Neural progenitor cell (in vitro differentiated cells): ENCODE measurements around the gene IRF9. TPM values are rescaled to one million over a fixed set of nuclear protein-coding genes. Genes with fewer than 3 reads are reported as not detected.

Experiments used
- DNase-seq: peaks from one replicate; pipeline ENCODE4 v3.0.0-alpha.2; 2016; ENCODE audit warnings: low spot score
- H2AFZ ChIP-seq: fragments of 200-600 bp; sonication (generic); replicated peaks from 2 replicates; pipeline ENCODE4 v1.6.1; 2016; ENCODE audit warnings: antibody characterized with exemption
- H3F3A ChIP-seq: fragments of 200-600 bp; sonication (generic); 2 replicates; pipeline ENCODE4 v1.6.1; 2016; ENCODE audit warnings: antibody characterized with exemption, low read depth
- H3K27ac ChIP-seq: fragments of 200-600 bp; sonication (generic); 2 replicates; pipeline ENCODE4 v1.5.1; 2016; ENCODE audit warnings: mild to moderate bottlenecking
- H3K27me3 ChIP-seq: fragments of 200-600 bp; sonication (generic); 2 replicates; pipeline ENCODE4 v1.6.1; 2016; ENCODE audit warnings: mild to moderate bottlenecking, moderate library complexity
- H3K36me3 ChIP-seq: fragments of 200-600 bp; sonication (generic); 2 replicates; pipeline ENCODE4 v1.5.1; 2016
- H3K4me1 ChIP-seq: fragments of 200-600 bp; sonication (generic); 2 replicates; pipeline ENCODE4 v1.6.1; 2016; ENCODE audit warnings: mixed run types
- H3K4me2 ChIP-seq: fragments of 200-600 bp; sonication (generic); 2 replicates; pipeline ENCODE4 v1.6.1; 2016
- H3K4me3 ChIP-seq: fragments of 200-600 bp; sonication (generic); 2 replicates; pipeline ENCODE4 v1.5.1; 2016
- H3K79me2 ChIP-seq: fragments of 200-600 bp; sonication (generic); 2 replicates; pipeline ENCODE4 v1.6.1; 2016; ENCODE audit warnings: low read depth
- H3K9ac ChIP-seq: fragments of 200-600 bp; sonication (generic); 2 replicates; pipeline ENCODE4 v1.6.1; 2016
- H3K9me3 ChIP-seq: fragments of 200-600 bp; sonication (generic); 2 replicates; pipeline ENCODE4 v1.5.1; 2016; ENCODE audit warnings: low read depth
- H4K20me1 ChIP-seq: fragments of 200-600 bp; sonication (generic); 2 replicates; pipeline ENCODE4 v1.6.1; 2016; ENCODE audit warnings: low read depth
- H3K27ac Mint-ChIP-seq: 3 replicates; pipeline ENCODE4 v1.8.0; 2021; ENCODE audit warnings: mixed read lengths
- H3K27me3 Mint-ChIP-seq: 2 replicates; pipeline ENCODE4 v1.8.0; 2022; ENCODE audit warnings: low read depth, mild to moderate bottlenecking, inconsistent platforms, moderate library complexity, mixed read lengths; ENCODE audit not compliant: insufficient read depth
- H3K36me3 Mint-ChIP-seq: 3 replicates; pipeline ENCODE4 v1.8.0; 2021; ENCODE audit warnings: mixed read lengths
- H3K4me1 Mint-ChIP-seq: 3 replicates; pipeline ENCODE4 v1.8.0; 2021; ENCODE audit warnings: mixed read lengths
- H3K4me3 Mint-ChIP-seq: 3 replicates; pipeline ENCODE4 v1.8.0; 2021; ENCODE audit warnings: mild to moderate bottlenecking, moderate library complexity, mixed read lengths
- H3K9me3 Mint-ChIP-seq: 3 replicates; pipeline ENCODE4 v1.8.0; 2020; ENCODE audit warnings: mixed read lengths
- CTCF ChIP-seq: fragments of 200-600 bp; sonication (generic); IDR thresholded peaks from 2 replicates; pipeline ENCODE4 v1.5.1; 2017; ENCODE audit warnings: antibody characterized with exemption, mild to moderate bottlenecking
- EZH2 ChIP-seq: fragments of 200-600 bp; sonication (generic); IDR thresholded peaks from 2 replicates; pipeline ENCODE4 v1.6.1; 2017; ENCODE audit warnings: antibody characterized with exemption, mild to moderate bottlenecking, moderate library complexity
- EZH2phosphoT487 ChIP-seq: fragments of 200-600 bp; sonication (generic); IDR thresholded peaks from 2 replicates; pipeline ENCODE4 v1.6.1; 2017; ENCODE audit warnings: antibody characterized with exemption
- total RNA-seq: library from RNA; depleted of rRNA; stranded (reverse); fragments of >200 nt; gene quantifications from 2 replicates; pipeline ENCODE4 v1.2.3, GENCODE V29; 2015; ENCODE audit warnings: low replicate concordance

IRF9 gene
- total RNA-seq, 1 donor from 2014 or later = 9.7 TPM

DNA sequence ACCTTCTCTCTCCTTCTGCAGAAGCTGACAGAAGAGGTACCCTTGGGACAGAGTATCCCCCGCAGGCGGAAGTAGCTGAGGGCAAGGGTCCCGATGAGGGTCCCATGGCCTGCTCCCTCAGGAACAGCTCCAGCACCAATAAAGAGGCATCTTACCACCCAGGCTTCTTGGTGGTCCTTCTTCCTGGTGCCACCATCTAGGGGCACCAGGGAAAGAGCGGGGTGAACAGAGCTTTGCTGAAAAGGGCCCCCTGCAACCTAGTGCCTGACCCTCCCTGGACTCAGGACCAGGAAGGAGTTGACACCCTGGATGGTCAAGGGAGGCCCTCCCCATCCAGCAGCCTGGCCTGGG is 591 bp upstream of the IRF9 start:
- TF ChIP-seq EZH2 (no peak), CTCF (no peak), EZH2phosphoT487 (no peak)
- no peaks in the 10 kb centered on the region for H3K9me3 Mint-ChIP-seq
- no peak overlapping the region for H3K9ac ChIP-seq
- peaks cover 12% of the 10 kb centered on the region for H3K4me1 Mint-ChIP-seq
- H3K27me3 Mint-ChIP-seq = peaks cover 4% of the 10 kb centered on the region
- DNase-seq = no peak
- H3K36me3 Mint-ChIP-seq = peaks cover 16% of the 10 kb centered on the region
- no peaks in the 10 kb centered on the region for H3K4me1 ChIP-seq
- no peak overlapping the region for H3K4me3 Mint-ChIP-seq
- no peaks in the 10 kb centered on the region for H3K79me2 ChIP-seq
- H3K27ac ChIP-seq = no peak overlapping the region
- no peak overlapping the region for H2AFZ ChIP-seq
- no peaks in the 10 kb centered on the region for H3K9me3 ChIP-seq
- H3K4me2 ChIP-seq = no peak overlapping the region
- no peak overlapping the region for H3K27ac Mint-ChIP-seq
- H4K20me1 ChIP-seq = peaks cover 5% of the 10 kb centered on the region
- no peaks in the 10 kb centered on the region for H3K36me3 ChIP-seq
- H3K27me3 ChIP-seq = no peaks in the 10 kb centered on the region
- peaks cover 8% of the 10 kb centered on the region for H3F3A ChIP-seq
- H3K4me3 ChIP-seq = no peak overlapping the region

DNA sequence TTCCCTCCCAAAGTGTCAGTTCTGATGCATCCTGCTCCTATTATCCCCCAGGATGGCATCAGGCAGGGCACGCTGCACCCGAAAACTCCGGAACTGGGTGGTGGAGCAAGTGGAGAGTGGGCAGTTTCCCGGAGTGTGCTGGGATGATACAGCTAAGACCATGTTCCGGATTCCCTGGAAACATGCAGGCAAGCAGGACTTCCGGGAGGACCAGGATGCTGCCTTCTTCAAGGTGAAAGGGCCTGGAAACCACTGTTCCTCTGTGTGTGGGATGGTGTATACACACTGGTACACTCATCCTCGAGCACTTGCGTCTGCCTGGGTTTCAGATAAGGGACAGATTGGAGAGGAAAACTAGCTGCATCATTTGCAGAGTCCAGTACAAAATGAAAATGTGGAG is 1.0 kb downstream of the IRF9 start:
- no peak overlapping the region for H3K9ac ChIP-seq
- H4K20me1 ChIP-seq = peaks cover 5% of the 10 kb centered on the region
- Mint-ChIP-seq H3K9me3 (no peaks in the 10 kb centered on the region), H3K4me3 (peak overlapping the region; percentile 85), H3K4me1 (peaks cover 12% of the 10 kb centered on the region), H3K27ac (peak overlapping the region; percentile 95), H3K36me3 (peaks cover 6% of the 10 kb centered on the region), H3K27me3 (peaks cover 2% of the 10 kb centered on the region)
- H3K4me2 ChIP-seq = no peak overlapping the region
- no peaks in the 10 kb centered on the region for H3K79me2 ChIP-seq
- H3K4me3 ChIP-seq = no peak overlapping the region
- no peaks in the 10 kb centered on the region for H3K4me1 ChIP-seq
- H3F3A ChIP-seq = peaks cover 8% of the 10 kb centered on the region
- H3K27ac ChIP-seq = no peak overlapping the region
- no peaks in the 10 kb centered on the region for H3K36me3 ChIP-seq
- no peak overlapping the region for H2AFZ ChIP-seq
- TF ChIP-seq EZH2 = no peak
- TF ChIP-seq EZH2phosphoT487 = no peak
- TF ChIP-seq CTCF = no peak
- DNase-seq = no peak
- H3K27me3 ChIP-seq = no peaks in the 10 kb centered on the region
- H3K9me3 ChIP-seq = no peaks in the 10 kb centered on the region

DNA sequence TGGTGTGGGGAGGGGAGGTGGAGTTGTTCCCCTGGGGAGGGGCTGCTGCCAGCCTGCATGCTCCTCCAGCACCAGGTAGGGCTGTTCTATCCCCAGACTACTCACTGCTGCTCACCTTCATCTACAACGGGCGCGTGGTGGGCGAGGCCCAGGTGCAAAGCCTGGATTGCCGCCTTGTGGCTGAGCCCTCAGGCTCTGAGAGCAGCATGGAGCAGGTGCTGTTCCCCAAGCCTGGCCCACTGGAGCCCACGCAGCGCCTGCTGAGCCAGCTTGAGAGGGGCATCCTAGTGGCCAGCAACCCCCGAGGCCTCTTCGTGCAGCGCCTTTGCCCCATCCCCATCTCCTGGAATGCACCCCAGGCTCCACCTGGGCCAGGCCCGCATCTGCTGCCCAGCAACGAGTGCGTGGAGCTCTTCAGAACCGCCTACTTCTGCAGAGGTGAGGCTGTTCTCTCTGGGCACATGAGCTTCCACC is 3.5 kb downstream of the IRF9 start:
- Histone ChIP-seq H3K27ac (no peak overlapping the region), H3K79me2 (no peaks in the 10 kb centered on the region), H3K36me3 (no peaks in the 10 kb centered on the region), H2AFZ (no peak overlapping the region), H3K4me2 (no peak overlapping the region), H4K20me1 (peaks cover 5% of the 10 kb centered on the region), H3K9ac (no peak overlapping the region), H3K27me3 (no peaks in the 10 kb centered on the region), H3K9me3 (no peaks in the 10 kb centered on the region), H3F3A (peaks cover 8% of the 10 kb centered on the region), H3K4me3 (no peak overlapping the region), H3K4me1 (no peaks in the 10 kb centered on the region)
- Mint-ChIP-seq H3K9me3 (no peaks in the 10 kb centered on the region), H3K27ac (no peak overlapping the region), H3K27me3 (peaks cover 2% of the 10 kb centered on the region), H3K4me3 (no peak overlapping the region), H3K36me3 (peaks cover 6% of the 10 kb centered on the region), H3K4me1 (peaks cover 12% of the 10 kb centered on the region)
- TF ChIP-seq CTCF = no peak
- no peak for DNase-seq

- H3K27ac Mint-ChIP-seq = no peak overlapping the region
- no peak overlapping the region for H3K4me3 Mint-ChIP-seq
- H3K4me1 Mint-ChIP-seq = peaks cover 11% of the 10 kb centered on the region
- H3K4me2 ChIP-seq = no peak overlapping the region
- H3K4me1 ChIP-seq = no peaks in the 10 kb centered on the region
- H3K27me3 Mint-ChIP-seq = peaks cover 3% of the 10 kb centered on the region
- TF ChIP-seq EZH2phosphoT487 = no peak
- no peak for TF ChIP-seq CTCF
- no peak for TF ChIP-seq EZH2
- H3K36me3 ChIP-seq = no peaks in the 10 kb centered on the region
- DNase-seq = no peak
- no peak overlapping the region for H3K9ac ChIP-seq
- peaks cover 8% of the 10 kb centered on the region for H3F3A ChIP-seq
- H3K27ac ChIP-seq = no peak overlapping the region
- no peak overlapping the region for H2AFZ ChIP-seq
- no peaks in the 10 kb centered on the region for H3K9me3 Mint-ChIP-seq
- H3K79me2 ChIP-seq = no peaks in the 10 kb centered on the region
- no peaks in the 10 kb centered on the region for H3K27me3 ChIP-seq
- peaks cover under 1% of the 10 kb centered on the region for H4K20me1 ChIP-seq
- no peak overlapping the region for H3K4me3 ChIP-seq
- peaks cover 3% of the 10 kb centered on the region for H3K36me3 Mint-ChIP-seq
- H3K9me3 ChIP-seq = no peaks in the 10 kb centered on the region
Observed at GRCh38 chr14:24165785-24166184, 4.7 kb downstream of the IRF9 start.
